Smooth muscle cell (in vitro differentiated cells): Measurements from ENCODE around the gene NDRG4. TPM values are rescaled to one million over a fixed set of nuclear protein-coding genes. Genes with fewer than 3 reads are reported as not detected.

ENCODE experiments used
- DNase-seq: peaks from one replicate; lab custom pipeline; 2025; ENCODE audit not compliant: unreplicated experiment; lab: John Stamatoyannopoulos, UW
- H2AFZ ChIP-seq: fragments of 200-600 bp; sonication (generic); 2 replicates; pipeline ENCODE4 v1.6.0; 2016; ENCODE audit warnings: antibody characterized with exemption, low read depth, mild to moderate bottlenecking
- H3F3A ChIP-seq: fragments of 200-600 bp; sonication (generic); 2 replicates; pipeline ENCODE4 v1.6.0; 2017; ENCODE audit warnings: antibody characterized with exemption, low read depth
- H3K27ac ChIP-seq: fragments of 200-600 bp; sonication (generic); 2 replicates; pipeline ENCODE4 v1.5.1; 2016; ENCODE audit warnings: low read depth, mild to moderate bottlenecking
- H3K27me3 ChIP-seq: fragments of 200-600 bp; sonication (generic); 2 replicates; pipeline ENCODE4 v1.6.1; 2016; ENCODE audit warnings: low read depth, mild to moderate bottlenecking
- H3K36me3 ChIP-seq: fragments of 200-600 bp; sonication (generic); 2 replicates; pipeline ENCODE4 v1.5.1; 2016; ENCODE audit warnings: low read depth
- H3K4me1 ChIP-seq: fragments of 200-600 bp; sonication (generic); 2 replicates; pipeline ENCODE4 v1.5.1; 2016; ENCODE audit warnings: low read depth
- H3K4me2 ChIP-seq: fragments of 200-600 bp; sonication (generic); 2 replicates; pipeline ENCODE4 v1.6.0; 2016; ENCODE audit warnings: mild to moderate bottlenecking
- H3K4me3 ChIP-seq: fragments of 200-600 bp; sonication (generic); 2 replicates; pipeline ENCODE4 v1.5.1; 2016; ENCODE audit warnings: mild to moderate bottlenecking
- H3K79me2 ChIP-seq: fragments of 200-600 bp; sonication (generic); 2 replicates; pipeline ENCODE4 v1.6.0; 2016; ENCODE audit warnings: low read depth, mild to moderate bottlenecking
- H3K9ac ChIP-seq: fragments of 200-600 bp; sonication (generic); 2 replicates; pipeline ENCODE4 v1.6.0; 2016; ENCODE audit warnings: low read depth
- H3K9me3 ChIP-seq: fragments of 200-600 bp; sonication (generic); replicated peaks from 2 replicates; pipeline ENCODE4 v1.5.1; 2016; ENCODE audit warnings: low read depth
- H4K20me1 ChIP-seq: fragments of 200-600 bp; sonication (generic); 2 replicates; pipeline ENCODE4 v1.6.0; 2016; ENCODE audit warnings: low read depth
- CTCF ChIP-seq: fragments of 200-600 bp; sonication (generic); IDR thresholded peaks from 2 replicates; pipeline ENCODE4 v1.5.1; 2017; ENCODE audit warnings: borderline replicate concordance, mild to moderate bottlenecking, antibody characterized with exemption; ENCODE audit not compliant: insufficient read depth, poor library complexity, severe bottlenecking
- WGBS: methylation state at CpG from one replicate; pipeline ENCODE4 v1.1.7; 2016; ENCODE audit warnings: low lambda C conversion rate; 5-methylcytosine and 5-hydroxymethylcytosine counted together
- polyA plus RNA-seq: library from polyadenylated mRNA; unstranded; fragments of >200 nt; fragmentation: Nextera tagmentation; extraction: Ambion mirVana; gene quantifications from 2 replicates; pipeline ENCODE4 v1.2.1, GENCODE V29; 2016
- small RNA-seq: library from RNA; depleted of rRNA; stranded (forward); fragments of <200 nt; gene quantifications from one replicate; pipeline ENCODE3, GENCODE V24; 2014
- total RNA-seq: library from RNA; depleted of rRNA; stranded (reverse); fragments of >200 nt; gene quantifications from 2 replicates; pipeline ENCODE4 v1.2.3, GENCODE V29; 2014

The NDRG4 gene
- total and polyA plus RNA-seq, 2 experiments from 2014 or later: 9.9 to 23.0 TPM

GRCh38 chr16:58548378-58548777, 48.4 kb downstream of the NDRG4 start:
- no peaks in the 10 kb centered on the region for H3K79me2 ChIP-seq
- TF ChIP-seq CTCF: no peak
- H3K4me3 ChIP-seq: no peak overlapping the region
- DNase-seq: no peak
- no peak overlapping the region for H3K4me2 ChIP-seq
- no peaks in the 10 kb centered on the region for H3F3A ChIP-seq
- no peaks in the 10 kb centered on the region for H3K9me3 ChIP-seq
- H3K27ac ChIP-seq: no peak overlapping the region
- peaks cover 58% of the 10 kb centered on the region for H3K36me3 ChIP-seq
- 91% methylated on average over 2 of the region's 2 CpGs for WGBS
- no peak overlapping the region for H2AFZ ChIP-seq
- H4K20me1 ChIP-seq: peaks cover 12% of the 10 kb centered on the region
- no peak overlapping the region for H3K9ac ChIP-seq
- H3K27me3 ChIP-seq: no peaks in the 10 kb centered on the region
- no peaks in the 10 kb centered on the region for H3K4me1 ChIP-seq

GRCh38 chr16:58551496-58551895, 51.6 kb downstream of the NDRG4 start:
- DNase-seq: no peak
- Histone ChIP-seq H4K20me1 (no peaks in the 10 kb centered on the region), H3K4me1 (no peaks in the 10 kb centered on the region), H3K9ac (no peak overlapping the region), H3K36me3 (peaks cover 37% of the 10 kb centered on the region), H3K4me3 (no peak overlapping the region), H3K27me3 (no peaks in the 10 kb centered on the region), H3K79me2 (no peaks in the 10 kb centered on the region), H3K27ac (no peak overlapping the region), H2AFZ (no peak overlapping the region), H3K4me2 (no peak overlapping the region), H3K9me3 (no peaks in the 10 kb centered on the region), H3F3A (no peaks in the 10 kb centered on the region)
- no peak for TF ChIP-seq CTCF
- WGBS: 96% methylated on average over 3 of the region's 3 CpGs

- Histone ChIP-seq H3K4me1 (no peaks in the 10 kb centered on the region), H3K27ac (no peak overlapping the region), H3K4me3 (no peak overlapping the region), H3K27me3 (no peaks in the 10 kb centered on the region), H3K9ac (no peak overlapping the region), H3K79me2 (peaks cover 25% of the 10 kb centered on the region), H2AFZ (no peak overlapping the region), H3K9me3 (no peaks in the 10 kb centered on the region), H3F3A (no peaks in the 10 kb centered on the region), H4K20me1 (peaks cover 28% of the 10 kb centered on the region), H3K36me3 (peaks cover 33% of the 10 kb centered on the region), H3K4me2 (no peak overlapping the region)
- DNase-seq: no peak
- WGBS: 87% methylated on average over 2 of the region's 2 CpGs
- TF ChIP-seq CTCF: no peak
Measured at GRCh38 chr16:58556678-58557077, 56.7 kb downstream of the NDRG4 start.

Small RNA genes within 50 kb of the gene (small RNA-seq; reads per million reads assigned to genes)
- not detected for gene RNU6-103P
- 129 reads per million, percentile 98 among the genes with 10 or more reads in this experiment for gene SNORA46
- gene SNORA50A: not detected

Other genes with a start within 250 kb of the NDRG4 start
- gene PRSS54, start 205.1 kb upstream of the NDRG4 start, total RNA-seq: not detected in 2 replicates
- not detected in 2 replicates for gene PRSS54, start 205.1 kb upstream of the NDRG4 start, polyA plus RNA-seq
- 1.9 and 2.2 TPM in 2 replicates for gene GINS3, start 107.7 kb upstream of the NDRG4 start, total RNA-seq
- gene GINS3, start 107.7 kb upstream of the NDRG4 start, polyA plus RNA-seq: 0.70 and 4.2 TPM in 2 replicates
- gene SETD6, start 15.4 kb downstream of the NDRG4 start, total RNA-seq: 6.8 and 9.4 TPM in 2 replicates
- 8.3 and 8.4 TPM in 2 replicates for gene SETD6, start 15.4 kb downstream of the NDRG4 start, polyA plus RNA-seq
- 88.4 and 108 TPM in 2 replicates for gene CNOT1, start 129.7 kb downstream of the NDRG4 start, total RNA-seq
- 42.6 and 46.1 TPM in 2 replicates for gene CNOT1, start 129.7 kb downstream of the NDRG4 start, polyA plus RNA-seq
- 9.8 and 12.3 TPM in 2 replicates for gene SLC38A7, start 184.6 kb downstream of the NDRG4 start, total RNA-seq
- gene SLC38A7, start 184.6 kb downstream of the NDRG4 start, polyA plus RNA-seq: 15.9 and 22.1 TPM in 2 replicates
- gene GOT2, start 234.2 kb downstream of the NDRG4 start, total RNA-seq: 43.6 and 53.8 TPM in 2 replicates
- 76.9 and 83.5 TPM in 2 replicates for gene GOT2, start 234.2 kb downstream of the NDRG4 start, polyA plus RNA-seq